ENCODE data around the gene DDO. TPM values are rescaled to one million over a fixed set of nuclear protein-coding genes. Genes with fewer than 3 reads are reported as not detected.

DDO gene
- total RNA-seq, 2 experiments from 2014 or later, result not detected

- no peaks in the 10 kb centered on the region for H3K27me3 ChIP-seq (ENCODE audit: control insufficient read depth in 1 of 2, insufficient read depth in 2 of 2, low read length in 2 of 2)
- peaks cover 3% of the 10 kb centered on the region for H3K9me3 Mint-ChIP-seq
- no peak overlapping the region for H3K4me3 ChIP-seq (ENCODE audit: low read length)
- no peak overlapping the region for H3K27ac Mint-ChIP-seq
- ChIA-PET POLR2A (no interaction called here), CTCF (no interaction called here)
- intact Hi-C loops (cut with DNase I, micrococcal nuclease), result no loop called here
- no peaks in the 10 kb centered on the region for H3K36me3 ChIP-seq (ENCODE audit: insufficient read depth, low read length)
- ATAC-seq (ENCODE audit: poor library complexity), result no peak
- TF ChIP-seq, protein P1, sequence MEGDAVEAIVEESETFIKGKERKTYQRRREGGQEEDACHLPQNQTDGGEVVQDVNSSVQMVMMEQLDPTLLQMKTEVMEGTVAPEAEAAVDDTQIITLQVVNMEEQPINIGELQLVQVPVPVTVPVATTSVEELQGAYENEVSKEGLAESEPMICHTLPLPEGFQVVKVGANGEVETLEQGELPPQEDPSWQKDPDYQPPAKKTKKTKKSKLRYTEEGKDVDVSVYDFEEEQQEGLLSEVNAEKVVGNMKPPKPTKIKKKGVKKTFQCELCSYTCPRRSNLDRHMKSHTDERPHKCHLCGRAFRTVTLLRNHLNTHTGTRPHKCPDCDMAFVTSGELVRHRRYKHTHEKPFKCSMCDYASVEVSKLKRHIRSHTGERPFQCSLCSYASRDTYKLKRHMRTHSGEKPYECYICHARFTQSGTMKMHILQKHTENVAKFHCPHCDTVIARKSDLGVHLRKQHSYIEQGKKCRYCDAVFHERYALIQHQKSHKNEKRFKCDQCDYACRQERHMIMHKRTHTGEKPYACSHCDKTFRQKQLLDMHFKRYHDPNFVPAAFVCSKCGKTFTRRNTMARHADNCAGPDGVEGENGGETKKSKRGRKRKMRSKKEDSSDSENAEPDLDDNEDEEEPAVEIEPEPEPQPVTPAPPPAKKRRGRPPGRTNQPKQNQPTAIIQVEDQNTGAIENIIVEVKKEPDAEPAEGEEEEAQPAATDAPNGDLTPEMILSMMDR (IDR thresholded peaks at IDR 0.05), result no peak
- no peak overlapping the region for H3K27ac ChIP-seq (ENCODE audit: low read depth in 1 of 2, low read length in 2 of 2)
- no peaks in the 10 kb centered on the region for H3K4me1 Mint-ChIP-seq (ENCODE audit: low read depth)
- H3K4me3 Mint-ChIP-seq, result no peak overlapping the region
- no peaks in the 10 kb centered on the region for H3K4me1 ChIP-seq (ENCODE audit: insufficient read depth, low read length)
- no peaks in the 10 kb centered on the region for H3K9me3 ChIP-seq (ENCODE audit: control insufficient read depth in 1 of 2, insufficient read depth in 1 of 2, low read length in 2 of 2)
- H3K36me3 Mint-ChIP-seq (ENCODE audit: low read depth), result no peaks in the 10 kb centered on the region
- DNase-seq, result no peak
- peaks cover 6% of the 10 kb centered on the region for H3K27me3 Mint-ChIP-seq
These were observed 14.9 kb upstream of the DDO start for GRCh38 chr6:110430236-110430635.

DNA sequence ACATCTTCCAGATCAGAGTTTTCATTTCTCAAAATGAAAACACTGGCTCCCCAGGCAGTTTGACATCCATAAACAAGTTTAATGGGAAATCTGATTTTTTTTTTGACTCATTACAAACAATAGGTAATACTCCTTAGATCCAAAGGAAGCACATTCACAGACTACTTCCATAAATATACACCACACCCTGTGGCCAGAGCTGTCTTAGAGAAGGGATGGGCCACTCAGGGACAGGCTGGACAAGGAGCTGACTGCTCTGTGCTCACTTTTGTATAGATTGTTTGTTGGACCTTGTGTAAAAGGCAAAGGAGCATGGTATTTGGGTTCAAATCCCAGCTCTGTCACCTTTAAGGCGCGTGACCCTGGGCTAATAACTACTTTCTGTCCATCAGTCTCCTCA is 12.8 kb upstream of the DDO start:
- TF ChIP-seq, protein P1 (IDR thresholded peaks at IDR 0.05), result no peak
- CTCF ChIA-PET, result no interaction called here
- no peaks in the 10 kb centered on the region for H3K36me3 Mint-ChIP-seq (ENCODE audit: low read depth)
- H3K27ac Mint-ChIP-seq, result no peak overlapping the region
- Histone ChIP-seq H3K27ac (ENCODE audit: low read depth in 1 of 2, low read length in 2 of 2) (no peak overlapping the region), H3K27me3 (ENCODE audit: control insufficient read depth in 1 of 2, insufficient read depth in 2 of 2, low read length in 2 of 2) (no peaks in the 10 kb centered on the region), H3K36me3 (ENCODE audit: insufficient read depth, low read length) (no peaks in the 10 kb centered on the region), H3K4me1 (ENCODE audit: insufficient read depth, low read length) (no peaks in the 10 kb centered on the region), H3K4me3 (ENCODE audit: low read length) (no peak overlapping the region), H3K9me3 (ENCODE audit: control insufficient read depth in 1 of 2, insufficient read depth in 1 of 2, low read length in 2 of 2) (no peaks in the 10 kb centered on the region)
- H3K4me1 Mint-ChIP-seq (ENCODE audit: low read depth), result no peaks in the 10 kb centered on the region
- POLR2A ChIA-PET, result no interaction called here
- DNase-seq (no peak), ATAC-seq (ENCODE audit: poor library complexity) (no peak)
- intact Hi-C loops (cut with DNase I, micrococcal nuclease), result no loop called here
- no peaks in the 10 kb centered on the region for H3K9me3 Mint-ChIP-seq
- peaks cover 15% of the 10 kb centered on the region for H3K27me3 Mint-ChIP-seq
- H3K4me3 Mint-ChIP-seq, result no peak overlapping the region

DNA sequence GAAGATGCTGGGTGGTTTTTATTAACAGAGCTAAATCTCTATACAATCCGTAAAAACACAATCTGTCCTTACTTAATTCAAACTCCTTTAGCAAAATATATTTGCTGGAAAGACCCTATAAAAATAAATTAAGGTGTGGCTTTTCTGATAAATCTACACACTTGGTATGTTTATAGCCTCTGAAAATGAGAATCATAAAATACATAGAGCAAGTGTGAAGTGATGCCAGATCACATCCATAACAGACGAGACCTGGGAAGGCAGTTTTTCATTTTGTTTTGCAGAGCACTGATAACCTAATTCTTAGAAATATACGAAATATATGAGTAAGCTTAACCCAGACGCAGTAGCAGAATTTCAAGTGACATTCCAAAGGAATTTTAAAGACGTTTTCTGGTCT is 10.4 kb upstream of the DDO start:
- ATAC-seq (ENCODE audit: poor library complexity), result no peak

More for the DNA sequence above, 10.4 kb upstream of the DDO start:
- peaks cover 0 to 4% of the 10 kb centered on the region in 2 experiments for H3K9me3 ChIP-seq (ENCODE audit: control insufficient read depth in 1 of 2, insufficient read depth in 1 of 2, low read length in 2 of 2)
- POLR2A ChIA-PET, result no interaction called here
- no peak overlapping the region for H3K27ac ChIP-seq (ENCODE audit: low read depth in 1 of 2, low read length in 2 of 2)
- no peaks in the 10 kb centered on the region for H3K36me3 ChIP-seq (ENCODE audit: insufficient read depth, low read length)
- Mint-ChIP-seq H3K9me3 (peaks cover 5% of the 10 kb centered on the region), H3K27me3 (peaks cover 30% of the 10 kb centered on the region), H3K36me3 (ENCODE audit: low read depth) (no peaks in the 10 kb centered on the region), H3K4me1 (ENCODE audit: low read depth) (no peaks in the 10 kb centered on the region), H3K4me3 (no peak overlapping the region), H3K27ac (no peak overlapping the region)
- no peak overlapping the region for H3K4me3 ChIP-seq (ENCODE audit: low read length)
- no peaks in the 10 kb centered on the region for H3K4me1 ChIP-seq (ENCODE audit: insufficient read depth, low read length)
- H3K27me3 ChIP-seq (ENCODE audit: control insufficient read depth in 1 of 2, insufficient read depth in 2 of 2, low read length in 2 of 2), result no peaks in the 10 kb centered on the region
- intact Hi-C loops (cut with DNase I, micrococcal nuclease), result no loop called here
- DNase-seq, result no peak
- CTCF ChIA-PET, result no interaction called here
- TF ChIP-seq, protein P1 (IDR thresholded peaks at IDR 0.05), result no peak

Measured in CD4-positive, alpha-beta T cell (primary cell).